Activated CD4-positive, alpha-beta memory T cell treated with anti-CD3 and anti-CD28 coated beads for 36 hours (primary cell): ENCODE results near the gene BSCL2. TPM values are rescaled to one million over a fixed set of nuclear protein-coding genes. Genes with fewer than 3 reads are reported as not detected.

ENCODE experiments used
- CTCF ChIA-PET: fragments of 350-600 bp; sonication (Branson Sonifier 250); formaldehyde crosslinking; loops from one replicate; lab custom pipeline; 2021; ENCODE audit warnings: antibody characterized with exemption, inconsistent platforms; lab: Charles Lee
- POLR2A ChIA-PET: fragments of 350-600 bp; sonication (Branson Sonifier 250); formaldehyde crosslinking; loops from one replicate; lab custom pipeline; 2021; ENCODE audit warnings: antibody characterized with exemption; lab: Charles Lee
- DNase-seq: peaks from one replicate; pipeline ENCODE4 v3.0.0-alpha.2; 2020
- H3K27ac Mint-ChIP-seq: one replicate; pipeline ENCODE4 v1.8.0; 2021; ENCODE audit warnings: mixed read lengths
- H3K27me3 Mint-ChIP-seq: one replicate; pipeline ENCODE4 v1.8.0; 2021; ENCODE audit warnings: mixed read lengths
- H3K36me3 Mint-ChIP-seq: one replicate; pipeline ENCODE4 v1.8.0; 2021; ENCODE audit warnings: mixed read lengths
- H3K4me1 Mint-ChIP-seq: one replicate; pipeline ENCODE4 v1.8.0; 2021; ENCODE audit warnings: low read depth, mixed read lengths
- H3K4me3 Mint-ChIP-seq: one replicate; pipeline ENCODE4 v1.8.0; 2021; ENCODE audit warnings: mild to moderate bottlenecking, mixed read lengths
- H3K9me3 Mint-ChIP-seq: one replicate; pipeline ENCODE4 v1.8.0; 2021; ENCODE audit warnings: mixed read lengths
- intact Hi-C: fragments of 100-400 bp; cut with micrococcal nuclease; formaldehyde crosslinking; loops from one replicate; pipeline ENCODE4 v1.15.1; 2023
- total RNA-seq, 2 experiments: library from RNA; stranded (reverse); gene quantifications; one replicate each; pipeline ENCODE4 v1.2.3, GENCODE V29; 2021

BSCL2 gene
- total RNA-seq, 2 experiments from 2014 or later: 18.0 to 20.4 TPM

- H3K36me3 Mint-ChIP-seq: peaks cover 83% of the 10 kb centered on the region
- no peak for DNase-seq
- ChIA-PET CTCF (interaction anchor here (0.9 kb wide), 1 partner anchor 67 kb away, joined by 3 read pairs; no protein-coding TSS in a partner anchor), POLR2A (interaction anchor here (0.9 to 1.1 kb wide), 2 partner anchors 9 to 122 kb away, joined by 3 to 4 read pairs; partner anchors contain the start of gene TTC9C)
- no peaks in the 10 kb centered on the region for H3K9me3 Mint-ChIP-seq
- H3K4me1 Mint-ChIP-seq: peaks cover 64% of the 10 kb centered on the region
- H3K27ac Mint-ChIP-seq: peak overlapping the region; percentile 46
- intact Hi-C loops: no loop called here
- no peak overlapping the region for H3K4me3 Mint-ChIP-seq
- no peaks in the 10 kb centered on the region for H3K27me3 Mint-ChIP-seq
These were observed 12.2 kb upstream of the BSCL2 start for GRCh38 chr11:62719302-62719978.

- H3K27ac Mint-ChIP-seq: peak overlapping the region; percentile 24
- H3K36me3 Mint-ChIP-seq: peaks cover 73% of the 10 kb centered on the region
- peaks cover 67% of the 10 kb centered on the region for H3K4me1 Mint-ChIP-seq
- no peak overlapping the region for H3K4me3 Mint-ChIP-seq
- POLR2A ChIA-PET: interaction anchor here (1.4 kb wide), 1 partner anchor 10 kb away, joined by 8 read pairs; the partner anchor contains the start of genes HNRNPUL2 and TTC9C
- H3K9me3 Mint-ChIP-seq: no peaks in the 10 kb centered on the region
- CTCF ChIA-PET: interaction anchor here (1.3 kb wide), 1 partner anchor 22 kb away, joined by 7 read pairs; no protein-coding TSS in a partner anchor
- no peak for DNase-seq
- H3K27me3 Mint-ChIP-seq: no peaks in the 10 kb centered on the region
- intact Hi-C loops: no loop called here
These were observed 9.6 kb upstream of the BSCL2 start for GRCh38 chr11:62716816-62717215.

GRCh38 chr11:62716206-62716605 is 9.0 kb upstream of the BSCL2 start:
- intact Hi-C loops: no loop called here
- Mint-ChIP-seq H3K27ac (peak overlapping the region; percentile 7), H3K4me3 (no peak overlapping the region), H3K36me3 (peaks cover 70% of the 10 kb centered on the region), H3K4me1 (peaks cover 63% of the 10 kb centered on the region), H3K27me3 (no peaks in the 10 kb centered on the region), H3K9me3 (no peaks in the 10 kb centered on the region)
- POLR2A ChIA-PET: no interaction called here
- DNase-seq: no peak
- CTCF ChIA-PET: interaction anchor here (1.3 kb wide), 1 partner anchor 21 kb away, joined by 7 read pairs; no protein-coding TSS in a partner anchor

GRCh38 chr11:62715150-62716130 is 8.2 kb upstream of the BSCL2 start:
- no peak overlapping the region for H3K4me3 Mint-ChIP-seq
- CTCF ChIA-PET: interaction anchor here (1.1 to 1.5 kb wide), 3 partner anchors 12 to 94 kb away, joined by 3 to 7 read pairs (median 3); partner anchors contain the start of genes B3GAT3 and HNRNPUL2
- DNase-seq: no peak
- intact Hi-C loops: no loop called here
- peaks cover 70% of the 10 kb centered on the region for H3K36me3 Mint-ChIP-seq
- H3K9me3 Mint-ChIP-seq: no peaks in the 10 kb centered on the region
- H3K4me1 Mint-ChIP-seq: peaks cover 63% of the 10 kb centered on the region
- H3K27ac Mint-ChIP-seq: peak overlapping the region; percentile 63
- POLR2A ChIA-PET: no interaction called here
- no peaks in the 10 kb centered on the region for H3K27me3 Mint-ChIP-seq

- ChIA-PET CTCF (interaction anchor here (1.0 to 1.2 kb wide), 4 partner anchors 12 to 145 kb away, joined by 3 to 4 read pairs (median 3); partner anchors contain the start of gene POLR2G), POLR2A (interaction anchor here (1.0 kb wide), 1 partner anchor 119 kb away, joined by 3 read pairs; the partner anchor contains the start of gene STX5)
- peak overlapping the region; percentile 87 for H3K27ac Mint-ChIP-seq
- DNase-seq: no peak
- no peak overlapping the region for H3K4me3 Mint-ChIP-seq
- peaks cover 65% of the 10 kb centered on the region for H3K4me1 Mint-ChIP-seq
- H3K36me3 Mint-ChIP-seq: peaks cover 65% of the 10 kb centered on the region
- intact Hi-C loops: no loop called here
- no peaks in the 10 kb centered on the region for H3K27me3 Mint-ChIP-seq
- H3K9me3 Mint-ChIP-seq: no peaks in the 10 kb centered on the region
These were observed 6.1 kb upstream of the BSCL2 start for GRCh38 chr11:62713343-62713742.

GRCh38 chr11:62712861-62713260 is 5.6 kb upstream of the BSCL2 start:
- ChIA-PET POLR2A (interaction anchor here (0.8 kb wide), 1 partner anchor 17 kb away, joined by 3 read pairs; no protein-coding TSS in a partner anchor), CTCF (interaction anchor here (0.8 to 1.2 kb wide), 5 partner anchors 12 to 145 kb away, joined by 3 to 4 read pairs (median 3); partner anchors contain the start of genes HNRNPUL2 and POLR2G)
- DNase-seq: no peak
- H3K36me3 Mint-ChIP-seq: peaks cover 61% of the 10 kb centered on the region
- no peaks in the 10 kb centered on the region for H3K27me3 Mint-ChIP-seq
- intact Hi-C loops: no loop called here
- H3K4me3 Mint-ChIP-seq: no peak overlapping the region
- peak overlapping the region; percentile 87 for H3K27ac Mint-ChIP-seq
- peaks cover 66% of the 10 kb centered on the region for H3K4me1 Mint-ChIP-seq
- no peaks in the 10 kb centered on the region for H3K9me3 Mint-ChIP-seq

GRCh38 chr11:62712276-62712812 is 5.1 kb upstream of the BSCL2 start:
- H3K4me1 Mint-ChIP-seq: peaks cover 68% of the 10 kb centered on the region
- POLR2A ChIA-PET: interaction anchor here (0.6 to 0.8 kb wide), 2 partner anchors 18 to 23 kb away, joined by 3 read pairs; no protein-coding TSS in a partner anchor

GRCh38 chr11:62710001-62710345 is 2.7 kb upstream of the BSCL2 start:
- H3K9me3 Mint-ChIP-seq: no peaks in the 10 kb centered on the region
- peaks cover 39% of the 10 kb centered on the region for H3K36me3 Mint-ChIP-seq
- peaks cover 73% of the 10 kb centered on the region for H3K4me1 Mint-ChIP-seq

More at GRCh38 chr11:62712276-62712812, 5.1 kb upstream of the BSCL2 start:
- intact Hi-C loops: no loop called here
- Mint-ChIP-seq H3K36me3 (peaks cover 57% of the 10 kb centered on the region), H3K27ac (peak overlapping the region; percentile 87), H3K4me3 (no peak overlapping the region), H3K27me3 (no peaks in the 10 kb centered on the region), H3K9me3 (no peaks in the 10 kb centered on the region)
- DNase-seq: no peak
- CTCF ChIA-PET: interaction anchor here (0.7 to 1.4 kb wide), 5 partner anchors 12 to 149 kb away, joined by 3 to 4 read pairs (median 3); partner anchors contain the start of genes HNRNPUL2 and POLR2G

GRCh38 chr11:62709247-62710000 is 2.2 kb upstream of the BSCL2 start:
- intact Hi-C loops: loop anchor here (1.0 to 5.0 kb wide), 11 partner anchors 18 to 172 kb away; partner anchors contain the start of genes C11orf98, CSKMT, HNRNPUL2 and MTA2
- Mint-ChIP-seq H3K4me1 (peaks cover 69% of the 10 kb centered on the region), H3K4me3 (peak overlapping the region; percentile 86), H3K36me3 (peaks cover 37% of the 10 kb centered on the region), H3K27ac (peak overlapping the region; percentile 95), H3K27me3 (no peaks in the 10 kb centered on the region), H3K9me3 (no peaks in the 10 kb centered on the region)
- POLR2A ChIA-PET: interaction anchor here (0.6 to 5.4 kb wide), 17 partner anchors 16 to 285 kb away, joined by 3 to 29 read pairs (median 5); partner anchors contain the start of genes B3GAT3, C11orf98, CSKMT and GANAB
- CTCF ChIA-PET: interaction anchor here (0.7 to 2.5 kb wide), 5 partner anchors 16 to 285 kb away, joined by 3 to 9 read pairs (median 5); partner anchors contain the start of genes HNRNPUL2 and TUT1
- DNase-seq: peak; percentile 98

More at GRCh38 chr11:62710001-62710345, 2.7 kb upstream of the BSCL2 start:
- ChIA-PET POLR2A (interaction anchor here (1.0 to 5.4 kb wide), 12 partner anchors 16 to 145 kb away, joined by 3 to 29 read pairs (median 10); partner anchors contain the start of genes B3GAT3, C11orf98, CSKMT and GANAB), CTCF (interaction anchor here (1.7 to 2.5 kb wide), 4 partner anchors 17 to 286 kb away, joined by 4 to 9 read pairs (median 6); partner anchors contain the start of genes HNRNPUL2 and TUT1)
- Mint-ChIP-seq H3K27me3 (no peaks in the 10 kb centered on the region), H3K27ac (peak overlapping the region; percentile 95), H3K4me3 (peak overlapping the region; percentile 86)
- intact Hi-C loops: no loop called here
- peak; percentile 34 for DNase-seq

GRCh38 chr11:62708793-62709192 is 1.6 kb upstream of the BSCL2 start:
- POLR2A ChIA-PET: interaction anchor here (0.6 to 5.4 kb wide), 17 partner anchors 19 to 284 kb away, joined by 3 to 29 read pairs (median 5); partner anchors contain the start of genes B3GAT3, C11orf98, CSKMT and GANAB
- intact Hi-C loops: loop anchor here (1.0 to 5.0 kb wide), 11 partner anchors 19 to 173 kb away; partner anchors contain the start of genes C11orf98, CSKMT, HNRNPUL2 and MTA2
- peaks cover 63% of the 10 kb centered on the region for H3K4me1 Mint-ChIP-seq

More at GRCh38 chr11:62708793-62709192, 1.6 kb upstream of the BSCL2 start:
- H3K36me3 Mint-ChIP-seq: peaks cover 37% of the 10 kb centered on the region
- no peaks in the 10 kb centered on the region for H3K9me3 Mint-ChIP-seq
- H3K4me3 Mint-ChIP-seq: peak overlapping the region; percentile 86
- CTCF ChIA-PET: interaction anchor here (0.7 to 2.5 kb wide), 5 partner anchors 15 to 284 kb away, joined by 3 to 9 read pairs (median 5); partner anchors contain the start of genes HNRNPUL2 and TUT1
- H3K27me3 Mint-ChIP-seq: no peaks in the 10 kb centered on the region
- H3K27ac Mint-ChIP-seq: peak overlapping the region; percentile 95
- DNase-seq: peak; percentile 63
